Putamen (tissue), 1 donor: Measurements from ENCODE around the gene PCDHGC3.
A peak's percentile ranks its signal among the peaks of the same experiment; 100 is the strongest.
"Not testable (repeated sequence)": the region's sequence is repeated elsewhere in the genome, so short reads cannot be mapped to it uniquely, and the experiment has no call there.

Experiments
- DNase-seq: peaks from one replicate; pipeline ENCODE4 v3.0.0-alpha.2; 2016; ENCODE audit warnings: low spot score

The PCDHGC3 gene

GRCh38 chr5:141475625-141476131 is at the start of gene PCDHGC3:
Gene PCDHGC3, plus strand, starts transcription at chr5:141475966. Its CDS starts 151 bp downstream, at chr5:141476117.
- peak; percentile 85 for DNase-seq

GRCh38 chr5:141427783-141428426 is 47.9 kb upstream of the PCDHGC3 start:
- no peak for DNase-seq

DNA sequence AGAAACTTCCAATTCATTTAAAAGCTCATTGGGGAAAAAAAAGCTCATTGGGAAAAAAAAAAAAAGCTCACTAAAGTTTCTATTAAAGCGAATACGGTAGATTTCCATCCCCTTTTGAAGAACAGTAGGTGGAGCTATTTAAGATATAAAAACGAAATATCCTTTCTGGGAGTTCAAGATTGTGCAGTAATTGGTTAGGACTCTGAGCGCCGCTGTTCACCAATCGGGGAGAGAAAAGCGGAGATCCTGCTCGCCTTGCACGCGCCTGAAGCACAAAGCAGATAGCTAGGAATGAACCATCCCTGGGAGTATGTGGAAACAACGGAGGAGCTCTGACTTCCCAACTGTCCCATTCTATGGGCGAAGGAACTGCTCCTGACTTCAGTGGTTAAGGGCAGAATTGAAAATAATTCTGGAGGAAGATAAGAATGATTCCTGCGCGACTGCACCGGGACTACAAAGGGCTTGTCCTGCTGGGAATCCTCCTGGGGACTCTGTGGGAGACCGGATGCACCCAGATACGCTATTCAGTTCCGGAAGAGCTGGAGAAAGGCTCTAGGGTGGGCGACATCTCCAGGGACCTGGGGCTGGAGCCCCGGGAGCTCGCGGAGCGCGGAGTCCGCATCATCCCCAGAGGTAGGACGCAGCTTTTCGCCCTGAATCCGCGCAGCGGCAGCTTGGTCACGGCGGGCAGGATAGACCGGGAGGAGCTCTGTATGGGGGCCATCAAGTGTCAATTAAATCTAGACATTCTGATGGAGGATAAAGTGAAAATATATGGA is 45.2 kb upstream of the PCDHGC3 start, which contains the start of gene PCDHGA12:
TSS of gene PCDHGA12 (plus strand) at position 176 of the 782 bp plus-strand sequence. CDS start at position 429, 253 bp downstream.
- peak; percentile 16 for DNase-seq

DNA sequence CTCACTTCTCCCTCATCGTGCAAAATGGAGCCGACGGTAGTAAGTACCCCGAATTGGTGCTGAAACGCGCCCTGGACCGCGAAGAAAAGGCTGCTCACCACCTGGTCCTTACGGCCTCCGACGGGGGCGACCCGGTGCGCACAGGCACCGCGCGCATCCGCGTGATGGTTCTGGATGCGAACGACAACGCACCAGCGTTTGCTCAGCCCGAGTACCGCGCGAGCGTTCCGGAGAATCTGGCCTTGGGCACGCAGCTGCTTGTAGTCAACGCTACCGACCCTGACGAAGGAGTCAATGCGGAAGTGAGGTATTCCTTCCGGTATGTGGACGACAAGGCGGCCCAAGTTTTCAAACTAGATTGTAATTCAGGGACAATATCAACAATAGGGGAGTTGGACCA is 44.5 kb upstream of the PCDHGC3 start:
- no peak for DNase-seq

- DNase-seq, result not testable (repeated sequence)
Observed at GRCh38 chr5:141432308-141432707, 43.5 kb upstream of the PCDHGC3 start.

- DNase-seq, result not testable (repeated sequence)
Observed at GRCh38 chr5:141432726-141433125, 43.0 kb upstream of the PCDHGC3 start.

DNA sequence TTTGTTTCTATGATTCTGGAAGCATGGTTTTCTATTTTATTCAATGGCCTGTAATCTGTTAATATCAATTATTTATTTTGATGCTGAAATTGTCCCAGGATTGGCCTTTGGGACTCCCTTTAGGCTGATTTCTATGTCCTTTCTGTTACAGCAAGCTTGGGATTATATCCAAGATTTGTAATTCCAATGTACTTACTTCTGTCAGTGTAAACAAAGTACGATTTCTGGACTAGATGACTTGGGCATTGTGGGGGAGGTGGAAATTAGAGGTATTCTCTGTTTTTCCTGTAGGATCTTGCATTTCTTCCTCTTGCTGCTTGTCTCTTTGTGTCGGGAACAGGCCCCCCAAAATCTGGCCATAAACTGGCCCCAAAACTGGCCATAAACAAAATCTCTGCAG is 41.8 kb upstream of the PCDHGC3 start:
- DNase-seq, result no peak

DNA sequence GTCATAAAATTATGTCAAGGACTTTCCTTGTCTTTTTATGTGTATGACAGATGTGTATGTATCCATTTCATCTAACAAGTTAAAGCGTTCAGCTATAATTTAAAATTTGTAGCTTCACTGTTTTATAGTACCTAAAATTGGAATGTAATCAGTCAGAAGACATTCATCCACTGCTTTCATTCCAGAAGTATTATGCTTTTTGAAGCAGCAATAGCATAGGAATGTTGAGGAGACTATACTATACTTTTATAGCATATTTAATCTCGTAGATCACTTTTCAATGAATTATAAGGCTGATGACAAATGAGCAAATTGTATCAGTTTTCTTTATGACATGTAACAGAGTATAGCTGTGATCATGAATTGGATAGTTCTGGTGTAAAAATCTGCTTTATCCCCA is 38.5 kb upstream of the PCDHGC3 start:
- no peak for DNase-seq

- DNase-seq, result no peak
Observed at GRCh38 chr5:141439411-141440141, 36.2 kb upstream of the PCDHGC3 start.

DNA sequence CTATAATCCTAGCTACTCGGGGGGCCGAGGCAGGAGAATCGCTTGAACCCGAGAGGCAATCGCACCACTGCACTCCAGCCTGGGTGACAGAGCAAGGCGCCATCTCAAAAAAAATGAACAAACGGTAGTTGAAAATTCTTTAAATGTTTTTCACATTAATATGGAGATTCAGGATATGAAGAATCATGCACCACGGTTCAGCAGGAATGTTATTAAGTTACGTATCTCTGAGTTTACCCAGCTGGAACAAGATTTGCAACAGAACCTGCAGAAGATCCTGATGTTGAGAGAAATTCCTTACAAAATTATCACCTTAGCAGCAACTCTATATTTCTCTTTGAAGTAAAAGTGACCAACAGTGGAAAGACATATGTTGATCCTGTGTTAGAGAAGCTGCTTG is 35.4 kb upstream of the PCDHGC3 start:
- DNase-seq, result no peak

GRCh38 chr5:141441571-141442170 is 34.1 kb upstream of the PCDHGC3 start:
- no peak for DNase-seq

DNA sequence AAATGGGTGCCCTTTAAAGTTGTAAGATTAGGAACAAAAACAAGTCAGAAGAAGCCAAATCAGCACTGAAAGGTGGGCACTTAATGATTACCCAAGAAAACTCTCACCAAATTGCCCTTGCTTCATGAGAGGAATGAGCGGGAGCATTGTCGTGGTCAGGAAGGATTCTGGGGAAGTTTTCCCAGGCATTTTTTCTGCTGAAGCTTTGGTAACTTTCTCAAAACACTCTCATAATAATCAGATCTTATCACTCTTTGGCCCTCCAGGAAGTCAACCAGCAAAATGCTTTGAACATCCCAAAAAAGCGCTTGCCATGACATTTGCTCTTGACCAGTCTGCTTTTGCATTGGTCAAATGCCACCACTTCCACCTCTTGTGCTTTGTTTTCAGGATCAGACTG is 10.4 kb upstream of the PCDHGC3 start:
- DNase-seq, result no peak

- no peak for DNase-seq
Observed at GRCh38 chr5:141476132-141476911, 556 bp downstream of the PCDHGC3 start.

DNA sequence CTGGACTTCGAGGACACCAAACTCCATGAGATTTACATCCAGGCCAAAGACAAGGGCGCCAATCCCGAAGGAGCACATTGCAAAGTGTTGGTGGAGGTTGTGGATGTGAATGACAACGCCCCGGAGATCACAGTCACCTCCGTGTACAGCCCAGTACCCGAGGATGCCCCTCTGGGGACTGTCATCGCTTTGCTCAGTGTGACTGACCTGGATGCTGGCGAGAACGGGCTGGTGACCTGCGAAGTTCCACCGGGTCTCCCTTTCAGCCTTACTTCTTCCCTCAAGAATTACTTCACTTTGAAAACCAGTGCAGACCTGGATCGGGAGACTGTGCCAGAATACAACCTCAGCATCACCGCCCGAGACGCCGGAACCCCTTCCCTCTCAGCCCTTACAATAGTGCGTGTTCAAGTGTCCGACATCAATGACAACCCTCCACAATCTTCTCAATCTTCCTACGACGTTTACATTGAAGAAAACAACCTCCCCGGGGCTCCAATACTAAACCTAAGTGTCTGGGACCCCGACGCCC is 1.3 kb downstream of the PCDHGC3 start:
- no peak for DNase-seq

DNA sequence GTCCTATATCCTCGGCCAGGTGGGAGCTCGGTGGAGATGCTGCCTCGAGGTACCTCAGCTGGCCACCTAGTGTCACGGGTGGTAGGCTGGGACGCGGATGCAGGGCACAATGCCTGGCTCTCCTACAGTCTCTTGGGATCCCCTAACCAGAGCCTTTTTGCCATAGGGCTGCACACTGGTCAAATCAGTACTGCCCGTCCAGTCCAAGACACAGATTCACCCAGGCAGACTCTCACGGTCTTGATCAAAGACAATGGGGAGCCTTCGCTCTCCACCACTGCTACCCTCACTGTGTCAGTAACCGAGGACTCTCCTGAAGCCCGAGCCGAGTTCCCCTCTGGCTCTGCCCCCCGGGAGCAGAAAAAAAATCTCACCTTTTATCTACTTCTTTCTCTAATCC is 2.0 kb downstream of the PCDHGC3 start:
- no peak for DNase-seq

GRCh38 chr5:141478321-141478945 is 2.7 kb downstream of the PCDHGC3 start:
- DNase-seq, result no peak

DNA sequence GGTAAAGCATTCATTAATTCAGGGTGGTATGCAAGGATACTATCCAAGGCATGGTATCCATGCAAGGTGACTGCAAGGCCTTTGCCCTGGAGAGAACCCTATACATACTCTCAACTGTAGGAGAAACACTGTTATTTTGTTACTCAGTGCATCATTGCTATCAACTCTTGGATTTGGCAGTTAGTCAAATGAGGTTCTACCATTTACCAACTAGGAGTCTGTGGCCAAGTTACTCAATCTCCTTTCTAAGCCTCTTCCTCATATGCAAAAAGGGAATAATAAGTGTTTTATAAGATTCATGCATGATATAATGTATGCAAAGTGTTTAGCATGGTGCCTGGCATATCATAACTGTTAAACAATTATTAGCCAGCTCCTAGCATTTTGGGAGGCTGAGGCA is 4.0 kb downstream of the PCDHGC3 start:
- DNase-seq, result no peak

DNA sequence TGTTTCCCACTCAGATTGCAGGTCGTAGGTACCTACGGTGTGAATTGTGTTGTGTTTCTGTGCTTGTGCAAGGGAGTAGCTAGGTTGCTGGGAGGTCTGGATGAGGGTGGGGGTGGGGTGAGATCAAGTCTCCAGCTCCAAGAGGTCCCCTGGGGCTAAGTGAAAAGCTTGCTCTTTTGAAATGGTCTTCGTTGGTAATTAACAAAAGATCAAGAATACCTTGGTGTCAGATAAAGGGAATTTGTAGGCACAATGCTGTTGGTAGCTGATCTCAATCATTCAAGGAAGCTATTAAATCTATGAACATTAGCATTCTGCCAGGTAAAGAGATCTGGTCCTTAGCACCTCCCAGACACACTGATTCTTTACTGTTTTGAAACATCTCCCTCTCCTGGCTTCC is 8.1 kb downstream of the PCDHGC3 start:
- no peak for DNase-seq

- no peak for DNase-seq
Observed at GRCh38 chr5:141484310-141484640, 8.5 kb downstream of the PCDHGC3 start.

GRCh38 chr5:141484641-141485311 is 9.0 kb downstream of the PCDHGC3 start, which contains the start of gene PCDHGC4:
Gene PCDHGC4, plus strand, starts transcription at chr5:141485030. Its CDS starts 144 bp downstream, at chr5:141485174.
- DNase-seq, result no peak
